ENCODE data around the gene RTN1.

The RTN1 gene

GRCh38 chr14:59811073-59811472, 59.5 kb downstream of the RTN1 start:
- in situ Hi-C loops (cut with MboI; ENCODE audit: low sequenced_read_pairs): no loop called here

DNA sequence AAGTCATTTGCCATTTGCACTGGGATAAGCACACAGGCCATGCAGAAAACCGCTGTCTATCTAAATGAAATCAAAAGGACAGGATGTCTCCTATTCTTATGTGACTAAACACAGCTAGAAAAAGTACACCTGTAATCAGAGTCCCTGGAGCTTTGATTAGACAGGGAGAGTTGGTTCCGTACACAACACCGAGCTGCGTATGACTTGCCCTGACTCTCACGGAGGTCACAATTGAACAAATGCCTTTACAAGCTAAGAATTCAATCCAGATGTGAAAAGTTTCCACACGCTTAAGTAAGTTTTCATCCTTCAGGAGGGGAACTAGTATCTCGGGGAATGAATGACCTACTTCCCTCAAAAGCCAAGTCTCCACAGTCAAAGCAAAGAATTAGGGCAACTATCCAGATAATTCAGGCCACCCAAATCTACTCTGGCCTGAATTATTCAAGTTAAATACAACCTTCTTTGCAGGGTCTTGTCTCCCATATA, 67.5 kb downstream of the RTN1 start:
- in situ Hi-C loops (cut with MboI; ENCODE audit: low sequenced_read_pairs): no loop called here

DNA sequence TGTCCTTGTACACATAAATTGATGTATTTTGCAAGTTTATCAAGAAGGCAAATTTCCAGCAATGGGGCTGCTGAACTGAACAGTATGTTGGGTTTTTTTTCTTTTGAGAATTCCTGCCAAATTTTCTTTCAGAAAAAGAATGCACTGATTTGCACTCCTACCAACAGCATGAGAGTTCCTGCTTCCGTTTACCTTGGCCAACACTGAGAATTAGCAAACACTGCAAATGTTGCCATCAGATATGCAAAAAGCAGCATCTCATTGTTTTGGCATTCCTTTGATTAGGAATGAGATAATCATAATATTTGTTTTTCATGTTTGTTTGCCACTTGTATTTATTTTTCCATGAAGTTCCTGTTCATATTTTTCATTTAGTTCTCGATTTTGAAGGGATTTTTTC, 82.4 kb downstream of the RTN1 start:
- in situ Hi-C loops (cut with MboI; ENCODE audit: low sequenced_read_pairs): no loop called here

DNA sequence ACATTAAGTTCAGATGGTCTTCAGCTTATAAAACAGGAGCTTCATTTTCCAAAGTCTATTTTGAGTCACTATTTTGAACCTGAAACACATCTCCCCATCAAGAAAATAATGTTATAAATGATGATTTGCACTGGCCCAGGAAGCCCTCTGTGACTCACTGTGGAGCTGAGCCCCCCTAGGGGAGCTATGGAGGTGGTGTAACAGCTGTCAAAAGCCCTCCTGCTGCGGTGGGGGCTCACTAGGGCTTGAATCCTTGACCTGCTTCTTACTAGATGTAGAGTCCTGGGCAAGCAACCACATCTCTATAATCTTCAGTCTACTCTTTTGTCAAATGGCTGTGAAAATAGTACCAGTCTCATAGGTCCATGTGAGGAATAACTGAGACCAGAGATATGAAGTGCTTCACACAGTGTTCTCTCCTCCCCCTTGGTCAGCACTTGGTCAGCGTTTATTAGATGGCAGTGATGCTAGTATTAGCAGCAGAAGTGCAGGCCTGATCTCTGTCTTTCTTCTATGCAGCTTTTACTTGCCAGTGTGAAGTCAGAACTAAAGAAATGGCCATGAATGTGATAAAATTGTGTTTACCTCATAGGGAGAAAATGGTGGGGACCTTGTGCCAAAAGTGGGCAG, 83.4 kb downstream of the RTN1 start:
- in situ Hi-C loops (cut with MboI; ENCODE audit: low sequenced_read_pairs): no loop called here

DNA sequence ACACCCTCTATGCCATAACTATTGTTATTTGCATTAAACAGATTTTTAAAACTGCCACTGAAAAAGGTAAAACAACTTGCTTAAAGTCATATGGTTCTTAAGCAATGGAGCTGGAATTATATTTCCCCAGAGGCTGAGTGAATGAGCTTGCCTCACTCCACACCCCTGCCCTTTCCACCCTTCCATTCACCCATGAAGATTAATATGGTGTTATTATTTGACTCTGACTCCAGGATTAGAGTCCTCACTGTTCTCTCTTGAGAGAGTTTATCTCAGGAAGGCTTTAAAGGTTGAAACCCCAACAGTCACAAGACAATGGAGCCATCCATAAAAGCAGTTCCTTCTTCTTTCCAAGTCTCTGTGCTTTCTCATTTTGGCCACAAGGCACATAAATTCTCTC, 84.9 kb downstream of the RTN1 start:
- in situ Hi-C loops (cut with MboI; ENCODE audit: low sequenced_read_pairs): no loop called here

DNA sequence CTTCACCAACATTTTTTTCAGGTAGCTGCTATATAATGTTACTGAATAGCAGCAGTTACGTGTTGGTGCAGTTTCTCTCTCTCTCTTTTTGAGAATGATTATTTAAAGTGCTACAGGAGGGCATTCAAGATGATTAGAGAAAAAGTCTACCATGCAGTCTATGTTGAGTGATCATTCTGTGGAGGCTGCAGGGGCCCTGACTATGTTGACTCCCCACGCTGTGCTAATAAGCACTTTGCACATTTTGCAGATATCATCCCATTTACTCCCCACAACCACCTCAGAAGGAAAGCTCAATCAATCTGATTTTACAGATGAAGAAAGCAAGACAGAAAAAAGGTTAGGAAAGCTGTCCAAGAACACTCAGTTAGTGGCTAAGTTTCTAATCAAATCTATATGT, 87.8 kb downstream of the RTN1 start:
- in situ Hi-C loops (cut with MboI; ENCODE audit: low sequenced_read_pairs): no loop called here

DNA sequence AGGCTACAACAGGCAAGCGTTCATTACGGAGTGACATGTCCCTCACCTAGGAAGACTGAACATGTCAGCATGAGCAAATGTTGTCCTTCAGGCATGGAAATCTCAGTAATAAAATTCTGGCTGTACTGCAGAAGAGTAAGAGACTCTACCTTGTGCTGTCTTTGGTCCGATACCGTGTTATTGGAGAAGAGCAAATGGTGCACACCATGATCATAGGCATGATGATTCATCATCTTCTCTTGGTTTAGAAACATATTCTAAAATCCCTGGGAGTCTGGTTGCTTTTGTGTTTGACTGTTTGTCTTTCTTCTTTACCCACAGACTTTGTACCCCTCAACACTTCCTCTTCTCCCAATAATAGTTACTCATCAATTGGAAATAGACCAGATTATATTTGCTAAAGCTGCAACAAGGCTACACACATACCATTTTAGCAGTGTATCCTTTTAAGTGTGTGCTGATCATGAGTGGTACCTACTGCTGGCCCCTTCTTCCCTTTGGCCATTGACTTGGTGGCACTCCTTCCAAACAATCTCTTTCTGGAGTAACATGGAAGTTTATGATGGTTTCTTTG, 93.5 kb downstream of the RTN1 start:
- in situ Hi-C loops (cut with MboI; ENCODE audit: low sequenced_read_pairs): no loop called here

- in situ Hi-C loops (cut with MboI; ENCODE audit: low sequenced_read_pairs): no loop called here
Measured at GRCh38 chr14:59776468-59776867, 94.1 kb downstream of the RTN1 start.

DNA sequence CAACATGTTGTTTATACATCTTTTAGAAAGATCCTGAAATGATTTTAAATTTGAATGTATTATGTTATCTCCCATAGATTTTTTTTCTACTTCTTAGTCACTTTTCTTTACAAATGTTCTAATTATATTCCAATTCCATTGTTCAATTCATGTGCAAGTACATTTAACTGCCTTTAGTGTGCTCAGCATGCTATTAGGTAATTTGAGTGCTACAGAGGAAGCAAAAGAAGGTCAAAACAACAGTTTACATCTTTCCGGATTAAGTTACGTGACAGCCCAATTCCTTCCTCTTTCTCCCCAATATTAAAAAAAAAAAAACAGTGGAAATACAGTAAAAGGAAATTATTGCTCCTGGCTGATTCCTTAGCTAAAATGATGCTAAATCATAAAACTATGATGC, 98.3 kb downstream of the RTN1 start:
- in situ Hi-C loops (cut with MboI; ENCODE audit: low sequenced_read_pairs): no loop called here

- in situ Hi-C loops (cut with MboI; ENCODE audit: low sequenced_read_pairs): no loop called here
Measured at GRCh38 chr14:59771577-59771976, 99.0 kb downstream of the RTN1 start.

DNA sequence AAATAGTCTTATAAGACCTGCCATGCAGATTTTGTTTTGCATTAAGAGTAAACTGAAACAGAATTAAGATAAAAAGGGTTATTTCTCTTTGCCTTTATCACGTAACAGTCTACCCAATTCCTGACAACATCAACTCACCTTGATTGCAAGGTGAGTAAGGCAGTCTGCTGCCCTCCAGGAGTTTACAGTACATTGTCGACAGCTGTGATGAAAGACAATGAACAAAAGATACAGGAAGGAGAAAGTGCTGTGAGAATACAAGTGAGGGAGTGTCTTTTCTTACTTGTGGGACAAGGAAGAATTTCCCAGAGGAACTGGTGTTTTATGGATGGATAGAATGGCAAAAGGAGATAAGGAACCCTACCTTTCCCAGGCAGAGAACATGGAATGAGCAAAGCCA, 101.0 kb downstream of the RTN1 start:
- in situ Hi-C loops (cut with MboI; ENCODE audit: low sequenced_read_pairs): no loop called here

GRCh38 chr14:59768855-59769375, 101.7 kb downstream of the RTN1 start:
- in situ Hi-C loops (cut with MboI; ENCODE audit: low sequenced_read_pairs): no loop called here

DNA sequence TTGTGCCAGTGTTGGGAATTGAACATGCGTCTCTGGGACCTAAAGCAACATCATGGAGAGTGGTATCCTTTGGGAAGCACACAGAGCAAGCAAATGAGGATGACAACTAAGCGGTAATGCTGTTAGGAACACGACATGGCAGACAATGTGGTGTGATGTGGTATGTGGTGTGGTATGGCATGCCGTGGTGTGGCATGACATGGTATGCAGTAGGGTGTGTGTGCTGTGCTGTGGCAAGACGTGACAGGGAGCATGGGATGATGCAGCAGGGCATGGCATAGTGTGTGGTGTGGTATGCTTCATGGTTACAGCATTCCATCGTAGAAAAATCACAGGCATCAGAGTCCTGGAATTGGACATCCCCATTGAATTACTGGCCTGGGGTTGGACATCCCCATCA, 108.7 kb downstream of the RTN1 start:
- in situ Hi-C loops (cut with MboI; ENCODE audit: low sequenced_read_pairs): no loop called here

DNA sequence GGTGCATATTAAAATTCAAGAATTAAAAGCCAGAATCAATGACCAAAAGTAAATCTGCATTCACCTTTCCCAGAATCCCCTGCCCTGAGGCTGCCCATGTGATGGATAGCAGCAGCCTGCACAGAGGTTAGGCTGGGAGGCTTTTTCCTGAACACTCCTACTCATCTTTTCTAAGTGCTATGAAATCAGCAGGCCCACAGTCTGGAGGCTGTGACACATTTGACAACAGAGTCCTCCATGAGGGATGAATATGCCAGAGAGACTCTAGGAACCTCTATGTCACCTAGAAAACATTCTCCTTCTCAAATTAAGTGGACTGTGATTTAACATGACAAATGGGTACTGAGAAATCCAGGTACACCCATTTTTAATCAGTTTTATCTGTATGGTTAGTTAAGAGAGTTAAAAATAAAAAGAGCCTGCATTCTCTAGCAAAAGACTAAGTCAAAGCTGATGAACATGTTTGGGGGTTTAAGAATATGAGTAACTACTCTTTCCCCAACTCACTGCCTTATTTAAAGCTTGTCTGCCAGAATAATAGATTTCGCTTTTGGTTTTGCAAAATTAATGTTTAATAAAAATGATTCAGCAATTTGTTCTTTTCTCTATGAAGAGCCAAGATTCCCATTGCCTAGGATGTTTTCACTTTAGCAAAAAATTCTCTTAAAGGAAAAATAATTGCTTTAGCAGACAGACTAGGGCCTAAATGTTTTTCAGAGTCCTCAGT, 115.0 kb downstream of the RTN1 start:
- in situ Hi-C loops (cut with MboI; ENCODE audit: low sequenced_read_pairs): no loop called here

GRCh38 chr14:59754256-59754655, 116.3 kb downstream of the RTN1 start:
- in situ Hi-C loops (cut with MboI; ENCODE audit: low sequenced_read_pairs): no loop called here

GRCh38 chr14:59753512-59753911, 117.1 kb downstream of the RTN1 start:
- in situ Hi-C loops (cut with MboI; ENCODE audit: low sequenced_read_pairs): no loop called here

- in situ Hi-C loops (cut with MboI; ENCODE audit: low sequenced_read_pairs): no loop called here
Measured at GRCh38 chr14:59751578-59751977, 119.0 kb downstream of the RTN1 start.

- in situ Hi-C loops (cut with MboI; ENCODE audit: low sequenced_read_pairs): no loop called here
Measured at GRCh38 chr14:59739794-59740193, 130.8 kb downstream of the RTN1 start.

- in situ Hi-C loops (cut with MboI; ENCODE audit: low sequenced_read_pairs): no loop called here
Measured at GRCh38 chr14:59728304-59728703, 142.3 kb downstream of the RTN1 start.

GRCh38 chr14:59727073-59727661, 143.4 kb downstream of the RTN1 start:
- in situ Hi-C loops (cut with MboI; ENCODE audit: low sequenced_read_pairs): no loop called here

DNA sequence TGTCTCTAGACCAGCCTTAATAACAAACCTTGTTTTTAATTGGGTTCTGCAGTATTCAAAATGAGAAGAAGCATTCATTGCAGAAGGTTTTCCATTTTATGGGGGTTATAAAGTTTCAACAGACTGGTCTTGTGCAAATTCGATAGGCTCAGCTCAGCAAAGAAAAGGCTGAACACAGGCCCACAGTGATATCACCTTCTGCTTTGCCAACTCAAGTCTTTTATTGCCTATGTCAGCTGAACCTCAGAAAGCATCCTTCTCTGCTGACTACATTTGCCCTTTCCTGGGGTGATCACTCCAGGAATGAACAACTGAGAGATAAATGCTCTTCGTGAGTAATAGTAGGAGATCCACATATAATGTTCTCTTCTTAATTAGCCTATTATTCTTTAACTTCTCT, 159.5 kb downstream of the RTN1 start:
- in situ Hi-C loops (cut with MboI; ENCODE audit: low sequenced_read_pairs): no loop called here
